Ovary (tissue), 10 donors: ENCODE measurements around the gene BRICD5. TPM values are rescaled to one million over a fixed set of nuclear protein-coding genes. Genes with fewer than 3 reads are reported as not detected.
"Not testable (repeated sequence)": the region's sequence is repeated elsewhere in the genome, so short reads cannot be mapped to it uniquely, and the experiment has no call there.

Experiments used
- DNase-seq, 5 donors: peaks; one replicate each; pipeline ENCODE4 v3.0.0-alpha.2; 2019 to 2020
- H3K27ac ChIP-seq, 2 donors: fragments of 200-600 bp; one replicate each; pipeline versions ENCODE4 v1.5.1 to v1.8.0; 2019 to 2022
- H3K27me3 ChIP-seq: fragments of 200-600 bp; one replicate; pipeline ENCODE4 v1.8.0; 2022
- H3K36me3 ChIP-seq: fragments of 200-600 bp; sonication (generic); one replicate; pipeline ENCODE4 v1.5.1; 2019
- H3K4me1 ChIP-seq: one replicate; pipeline ENCODE4 v1.8.1; 2013; ENCODE audit warnings: mild to moderate bottlenecking, moderate library complexity; ENCODE audit not compliant: insufficient read depth
- H3K4me3 ChIP-seq: fragments of 200-600 bp; sonication (generic); one replicate; pipeline ENCODE4 v1.5.1; 2017
- H3K9me3 ChIP-seq, 2 donors: fragments of 200-600 bp in 1 of 2; sonication (generic) in 1 of 2; one replicate each; pipeline versions ENCODE4 v1.5.1 to v1.8.1; 2013 to 2019; ENCODE audit warnings: mild to moderate bottlenecking in 1 of 2, moderate library complexity in 1 of 2
- CTCF ChIP-seq, 3 donors: fragments of 450-650 bp in 2 of 3; fragments of 200-600 bp in 1 of 3; IDR thresholded peaks; one replicate each; pipeline versions ENCODE4 v1.5.1 to v1.8.0; 2016 to 2022; ENCODE audit warnings: antibody characterized with exemption in 3 of 3, mild to moderate bottlenecking in 1 of 3
- EP300 ChIP-seq: sonication (generic); formaldehyde crosslinking; IDR thresholded peaks from one replicate; pipeline ENCODE4 v1.6.1; 2017; ENCODE audit warnings: antibody characterized with exemption
- POLR2A ChIP-seq: fragments of 450-650 bp; IDR thresholded peaks from one replicate; pipeline ENCODE4 v1.6.1; 2017; ENCODE audit warnings: antibody characterized with exemption, mild to moderate bottlenecking, moderate library complexity
- WGBS, 3 donors: extraction: QIAGEN DNeasy Blood & Tissue Kit in 1 of 3; methylation state at CpG; one replicate each; pipeline versions ENCODE4 v1.1.5 to v1.1.7; 2013 to 2017; 5-methylcytosine and 5-hydroxymethylcytosine counted together
- intact Hi-C, 4 donors: fragments of 100-400 bp; cut with DNase I; formaldehyde crosslinking; loops; one replicate each; pipeline versions ENCODE4 v1.11.0 to v1.15.1; 2022 to 2023
- long read RNA-seq, 3 donors: library from polyadenylated mRNA in 2 of 3; unstranded in 2 of 3; transcript quantifications; one replicate each; pipeline ENCODE4 v2.0.0 and lab custom pipeline, GENCODE V29; 2021 to 2026
- polyA plus RNA-seq, 2 donors: library from polyadenylated mRNA; stranded (reverse); fragments of 200-250 nt in 1 of 2; fragments of 350-450 nt in 1 of 2; fragmentation: Illumina TruSeq in 1 of 2; extraction: RNeasy Lipid Tissue Mini Kit (QIAGEN cat#74804) in 1 of 2; gene quantifications; one replicate each; pipeline ENCODE4 v1.2.3, GENCODE V29; 2013 to 2014
- total RNA-seq, 7 donors: library from RNA; depleted of rRNA in 2 of 7; stranded (reverse); fragments of >200 nt in 2 of 7; fragmentation: NEBNext Ultra II Directional in 3 of 7; extraction: Animal tissue kit (Norgen Biotek cat#: 25700) in 3 of 7; gene quantifications; one replicate each; pipeline versions ENCODE4 v1.1.0 to v1.2.4, GENCODE V29; 2016 to 2023
- donor health status: DM: no; HTN: no; CAD: no; lungs with moderate emphysema.
- donor health status: DM: no; HTN: no; CAD: no.
- donor health status: Bipolar disorder and iron deficiency.
- donor health status: DM: yes; HTN: yes; CAD: no.
- donor health status: DM: no; HTN: no; CAD: no.
- donor health status: DM: yes; HTN: yes; CAD: no.

BRICD5 gene
- 1 to 10 TPM; 3.2 to 8.3 (median 6.4) TPM for total RNA-seq
- polyA plus RNA-seq = 1 to 10 TPM in 1 of 2 donors, under 1 TPM in 1; 0.37 to 4.1 TPM
- long read RNA-seq, donor 1, partial matches to known transcripts = 1 of 8 reads
- long read RNA-seq, donor 1, other reads (novel, unspliced or antisense) = 5 of 8 reads
- long read RNA-seq, donor 2, partial matches to known transcripts = 33 of 55 reads
- long read RNA-seq, donor 2, other reads (novel, unspliced or antisense) = 21 of 55 reads
- long read RNA-seq, donor 3, partial matches to known transcripts = 4 of 15 reads
- long read RNA-seq, donor 3, other reads (novel, unspliced or antisense) = 6 of 15 reads

GRCh38 chr16:2210386-2211365 lies at the start of gene BRICD5:
TSS of gene BRICD5 (minus strand) at chr16:2210863. CDS start at chr16:2210833, 30 bp downstream.
- H3K36me3 ChIP-seq = no peaks in the 10 kb centered on the region
- TF ChIP-seq CTCF (IDR thresholded peaks at IDR 0.05) (no peak), EP300 (no peak), POLR2A (no peak)
- 54 to 65% (median 61%) methylated on average over 19 to 24 of the region's 24 CpGs for whole genome bisulfite sequencing, 3 donors
- H3K4me3 ChIP-seq = no peak within 1 kb of the TSS
- H3K9me3 ChIP-seq = no peaks in the 10 kb centered on the region
- no peak for DNase-seq
- intact Hi-C loops = no loop called here
- H3K27me3 ChIP-seq = no peaks in the 10 kb centered on the region
- no peak within 1 kb of the TSS for H3K27ac ChIP-seq
- H3K4me1 ChIP-seq = peaks cover 13% of the 10 kb centered on the region

DNA sequence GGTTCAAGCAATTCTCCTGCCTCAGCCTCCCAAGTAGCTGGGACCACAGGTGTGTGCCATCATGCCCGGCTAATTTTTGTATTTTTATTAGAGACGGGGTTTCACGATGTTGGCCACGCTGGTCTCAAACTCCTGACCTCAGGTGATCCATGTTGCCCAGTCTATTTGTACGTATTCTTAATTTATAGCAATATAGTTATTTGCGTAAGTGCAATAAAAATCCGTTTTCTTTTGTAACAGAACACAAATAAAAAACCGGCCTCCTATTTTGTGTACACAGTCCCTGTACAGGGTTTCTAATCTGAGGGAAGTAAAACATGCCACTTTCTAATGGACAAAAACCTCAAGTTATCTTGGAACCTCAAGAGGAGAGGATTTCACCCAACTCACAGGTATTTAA lies 49.6 kb upstream of the BRICD5 start:
- no peak for DNase-seq
- Histone ChIP-seq H3K9me3 (no peaks in the 10 kb centered on the region), H3K27me3 (no peaks in the 10 kb centered on the region), H3K27ac (no peak overlapping the region), H3K4me3 (no peak overlapping the region), H3K36me3 (no peaks in the 10 kb centered on the region), H3K4me1 (no peaks in the 10 kb centered on the region)
- TF ChIP-seq EP300 = no peak
- TF ChIP-seq CTCF (IDR thresholded peaks at IDR 0.05) = no peak
- no peak for TF ChIP-seq POLR2A
- intact Hi-C loops = no loop called here
- WGBS, 3 donors = 95 to 97% (median 95%) methylated on average over 8 of the region's 8 CpGs

- H3K27me3 ChIP-seq, DNase-seq, H3K9me3 ChIP-seq, H3K27ac ChIP-seq, H3K4me3 ChIP-seq, H3K36me3 ChIP-seq, H3K4me1 ChIP-seq: not testable (repeated sequence)
- 89 to 90% (median 90%) methylated on average over 7 of the region's 7 CpGs for WGBS, 3 donors
- intact Hi-C loops = loop anchor here in 1 of 4 donors (10.0 kb wide), 1 partner anchor 104 kb away; the partner anchor contains the start of gene TRAF7
Observed at GRCh38 chr16:2258530-2258929, 47.9 kb upstream of the BRICD5 start.

DNA sequence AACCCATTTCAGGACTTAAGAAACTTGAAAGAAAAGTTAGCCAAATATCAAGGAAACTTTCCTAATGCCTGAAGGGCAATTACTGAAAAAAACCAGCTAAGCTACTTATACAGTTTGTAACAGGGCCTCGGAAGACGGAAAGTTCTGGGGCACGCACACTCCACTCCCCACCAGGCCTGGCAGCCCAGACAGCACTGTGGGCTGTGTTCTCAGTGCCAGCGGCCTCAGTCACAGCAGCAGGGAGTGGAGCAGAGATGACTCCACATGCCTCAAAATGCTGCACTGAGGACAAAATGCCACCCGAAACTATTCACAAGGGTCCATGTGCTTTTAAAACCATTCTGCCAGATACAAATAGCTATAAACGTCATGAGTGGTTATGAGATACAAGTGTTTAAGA lies 47.1 kb upstream of the BRICD5 start:
- TF ChIP-seq CTCF (IDR thresholded peaks at IDR 0.05) = no peak
- no peak for TF ChIP-seq EP300
- no peak for TF ChIP-seq POLR2A
- no peaks in the 10 kb centered on the region for H3K27me3 ChIP-seq
- no peak for DNase-seq
- WGBS, 3 donors = 84 to 93% (median 91%) methylated on average over 6 of the region's 6 CpGs
- H3K9me3 ChIP-seq = no peaks in the 10 kb centered on the region
- intact Hi-C loops = loop anchor here in 1 of 4 donors (10.0 kb wide), 1 partner anchor 103 kb away; the partner anchor contains the start of gene TRAF7
- no peak overlapping the region for H3K27ac ChIP-seq
- no peaks in the 10 kb centered on the region for H3K36me3 ChIP-seq
- no peaks in the 10 kb centered on the region for H3K4me1 ChIP-seq
- no peak overlapping the region for H3K4me3 ChIP-seq
